ENCODE data around the gene SLC35F3.

DNA sequence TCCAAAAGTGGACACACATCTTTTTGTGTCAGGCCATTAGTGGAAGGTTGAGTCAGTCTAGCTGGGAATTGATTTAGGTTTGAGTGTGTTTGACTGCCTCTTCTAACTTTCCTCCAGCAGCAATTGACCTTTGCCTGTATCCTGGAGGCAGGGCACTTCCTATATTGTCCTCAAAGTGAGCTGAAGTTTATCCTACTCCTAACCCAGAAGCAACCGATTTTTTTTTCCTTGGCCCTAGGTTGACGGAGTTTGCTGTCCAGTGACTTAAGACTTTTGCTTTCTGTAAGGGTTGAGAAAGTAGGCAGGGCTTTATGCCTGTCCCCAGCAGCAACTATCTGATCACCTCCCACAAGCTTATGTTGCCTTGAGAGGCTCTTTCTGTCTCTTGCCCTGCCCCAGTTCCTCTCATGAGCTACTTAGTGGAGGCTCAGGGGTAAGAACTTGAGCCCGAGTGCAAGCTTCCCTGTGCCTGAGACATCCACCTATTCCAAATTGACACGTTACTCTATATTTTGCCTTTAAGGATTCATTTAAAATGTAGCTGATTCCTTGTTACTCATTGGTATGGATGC lies 30.9 kb downstream of the SLC35F3 start:
- TF ChIP-seq, protein P1, sequence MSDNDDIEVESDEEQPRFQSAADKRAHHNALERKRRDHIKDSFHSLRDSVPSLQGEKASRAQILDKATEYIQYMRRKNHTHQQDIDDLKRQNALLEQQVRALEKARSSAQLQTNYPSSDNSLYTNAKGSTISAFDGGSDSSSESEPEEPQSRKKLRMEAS (IDR thresholded peaks at IDR 0.05; ENCODE audit: low read depth): no peak
- no peak for TF ChIP-seq EP300 (IDR thresholded peaks at IDR 0.05; ENCODE audit: borderline replicate concordance in 1 of 2, low read depth in 1 of 2, low read length in 1 of 2)
- TF ChIP-seq, protein P2, sequence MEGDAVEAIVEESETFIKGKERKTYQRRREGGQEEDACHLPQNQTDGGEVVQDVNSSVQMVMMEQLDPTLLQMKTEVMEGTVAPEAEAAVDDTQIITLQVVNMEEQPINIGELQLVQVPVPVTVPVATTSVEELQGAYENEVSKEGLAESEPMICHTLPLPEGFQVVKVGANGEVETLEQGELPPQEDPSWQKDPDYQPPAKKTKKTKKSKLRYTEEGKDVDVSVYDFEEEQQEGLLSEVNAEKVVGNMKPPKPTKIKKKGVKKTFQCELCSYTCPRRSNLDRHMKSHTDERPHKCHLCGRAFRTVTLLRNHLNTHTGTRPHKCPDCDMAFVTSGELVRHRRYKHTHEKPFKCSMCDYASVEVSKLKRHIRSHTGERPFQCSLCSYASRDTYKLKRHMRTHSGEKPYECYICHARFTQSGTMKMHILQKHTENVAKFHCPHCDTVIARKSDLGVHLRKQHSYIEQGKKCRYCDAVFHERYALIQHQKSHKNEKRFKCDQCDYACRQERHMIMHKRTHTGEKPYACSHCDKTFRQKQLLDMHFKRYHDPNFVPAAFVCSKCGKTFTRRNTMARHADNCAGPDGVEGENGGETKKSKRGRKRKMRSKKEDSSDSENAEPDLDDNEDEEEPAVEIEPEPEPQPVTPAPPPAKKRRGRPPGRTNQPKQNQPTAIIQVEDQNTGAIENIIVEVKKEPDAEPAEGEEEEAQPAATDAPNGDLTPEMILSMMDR (IDR thresholded peaks at IDR 0.05): no peak
- TF ChIP-seq YY1 (IDR thresholded peaks at IDR 0.05; ENCODE audit: low read depth): no peak

All from SK-N-SH (cell line).